ENCODE measurements around the gene TMEM131L. TPM values are rescaled to one million over a fixed set of nuclear protein-coding genes. Genes with fewer than 3 reads are reported as not detected.

The TMEM131L gene
- total RNA-seq, 3 donors from 2014 or later = 18.7 to 22.0 (median 19.5) TPM

DNA sequence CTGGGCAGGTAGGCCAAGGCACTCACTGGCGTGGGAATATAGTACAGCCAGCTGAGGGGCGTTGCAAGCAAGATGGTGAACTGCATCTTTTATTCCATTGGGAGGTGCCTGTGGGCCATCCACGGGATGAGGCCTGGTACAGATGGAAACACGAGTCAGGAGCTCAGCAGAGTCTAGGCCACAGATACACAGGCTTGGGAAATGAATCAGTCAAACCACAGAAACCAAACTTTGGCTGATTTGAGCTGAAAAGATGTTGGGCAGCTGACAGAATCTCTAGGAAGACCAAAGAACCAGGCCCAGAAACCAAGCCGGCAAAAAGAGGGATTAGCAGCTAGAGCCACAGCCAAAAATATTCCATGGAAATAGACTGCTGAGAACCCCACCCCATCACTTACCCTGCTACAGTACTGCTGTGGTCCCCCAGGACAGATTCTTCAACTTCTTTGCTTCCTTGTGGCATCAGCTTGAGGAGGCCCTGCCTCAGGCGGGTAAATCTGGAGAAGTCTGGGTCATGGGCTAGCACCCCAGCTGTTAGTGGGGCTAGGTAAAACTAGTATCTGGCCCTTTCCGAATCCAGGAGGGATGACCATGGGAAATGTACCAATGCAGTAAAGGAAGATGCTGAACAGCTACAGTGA is 75.4 kb downstream of the TMEM131L start:
- TF ChIP-seq POLR2AphosphoS5 (IDR thresholded peaks at IDR 0.05) (no peak), POLR2A (IDR thresholded peaks at IDR 0.05) (no peak), CTCF (IDR thresholded peaks at IDR 0.05) (no peak)
- intact Hi-C loops (cut with DNase I; ENCODE audit: low total_unique reads) = no loop called here
- Histone ChIP-seq H3K36me3 (no peaks in the 10 kb centered on the region), H3K27ac (no peak overlapping the region), H3K4me1 (no peaks in the 10 kb centered on the region), H3K9me3 (no peaks in the 10 kb centered on the region), H3K27me3 (no peaks in the 10 kb centered on the region), H3K4me3 (no peak overlapping the region)
- no peak for DNase-seq (ENCODE audit: low spot score in 2 of 2)

DNA sequence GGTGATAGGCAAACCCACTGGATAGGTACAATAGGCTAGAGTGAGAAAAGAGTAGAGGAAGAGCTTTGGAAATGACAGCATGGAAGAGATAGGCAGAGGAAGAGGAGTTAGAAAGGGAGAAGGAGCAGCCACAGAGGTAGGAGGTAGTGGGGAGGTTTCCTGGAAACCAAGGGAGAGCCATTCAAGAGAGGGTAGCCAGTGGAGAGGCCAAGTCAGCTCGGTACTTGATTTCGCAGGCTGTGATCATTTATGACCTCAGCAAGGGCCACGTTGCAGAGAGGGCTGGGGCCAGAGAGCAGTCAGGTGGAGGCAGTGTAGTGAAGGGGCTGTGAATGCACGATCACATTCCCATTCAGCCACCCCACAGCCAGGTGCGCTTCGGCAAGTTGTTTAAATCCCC is 76.0 kb downstream of the TMEM131L start:
- no peak overlapping the region for H3K27ac ChIP-seq
- DNase-seq (ENCODE audit: low spot score in 2 of 2) = no peak
- no peaks in the 10 kb centered on the region for H3K27me3 ChIP-seq
- H3K4me1 ChIP-seq = no peaks in the 10 kb centered on the region
- H3K36me3 ChIP-seq = no peaks in the 10 kb centered on the region
- intact Hi-C loops (cut with DNase I; ENCODE audit: low total_unique reads) = no loop called here
- no peaks in the 10 kb centered on the region for H3K9me3 ChIP-seq
- H3K4me3 ChIP-seq = no peak overlapping the region
- TF ChIP-seq POLR2A (IDR thresholded peaks at IDR 0.05) (no peak), CTCF (IDR thresholded peaks at IDR 0.05) (no peak), POLR2AphosphoS5 (IDR thresholded peaks at IDR 0.05) (no peak)

GRCh38 chr4:153542834-153543233 is 76.7 kb downstream of the TMEM131L start:
- Histone ChIP-seq H3K4me3 (no peak overlapping the region), H3K4me1 (no peaks in the 10 kb centered on the region), H3K36me3 (no peaks in the 10 kb centered on the region), H3K9me3 (no peaks in the 10 kb centered on the region), H3K27ac (no peak overlapping the region), H3K27me3 (no peaks in the 10 kb centered on the region)
- no peak for TF ChIP-seq POLR2AphosphoS5 (IDR thresholded peaks at IDR 0.05)
- no peak for TF ChIP-seq POLR2A (IDR thresholded peaks at IDR 0.05)
- no peak for TF ChIP-seq CTCF (IDR thresholded peaks at IDR 0.05)
- DNase-seq (ENCODE audit: low spot score in 2 of 2) = no peak
- intact Hi-C loops (cut with DNase I; ENCODE audit: low total_unique reads) = no loop called here

DNA sequence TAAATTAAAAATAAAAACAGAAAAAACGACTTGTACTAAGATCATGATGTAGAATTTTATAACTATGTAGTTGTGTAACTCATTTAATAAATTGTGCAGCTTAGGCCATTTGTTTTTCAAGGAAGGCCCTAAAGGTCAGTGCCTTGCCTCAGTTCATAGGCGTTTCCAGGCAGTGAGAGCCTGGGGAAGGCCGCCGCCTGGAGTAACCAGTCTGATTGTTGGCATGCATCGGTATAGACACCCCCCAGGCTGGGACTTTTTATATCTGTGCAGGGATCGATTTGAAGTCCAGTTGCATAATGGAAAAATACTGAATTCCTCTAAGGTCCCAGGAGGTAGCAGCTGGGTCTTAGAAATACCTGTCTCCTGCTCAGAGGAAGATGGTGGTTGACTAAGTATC is 77.2 kb downstream of the TMEM131L start:
- H3K4me1 ChIP-seq = no peaks in the 10 kb centered on the region
- H3K27ac ChIP-seq = no peak overlapping the region
- no peaks in the 10 kb centered on the region for H3K9me3 ChIP-seq
- H3K4me3 ChIP-seq = no peak overlapping the region
- H3K36me3 ChIP-seq = no peaks in the 10 kb centered on the region
- H3K27me3 ChIP-seq = no peaks in the 10 kb centered on the region
- intact Hi-C loops (cut with DNase I; ENCODE audit: low total_unique reads) = no loop called here
- TF ChIP-seq POLR2AphosphoS5 (IDR thresholded peaks at IDR 0.05) (no peak), POLR2A (IDR thresholded peaks at IDR 0.05) (no peak), CTCF (IDR thresholded peaks at IDR 0.05) (no peak)
- DNase-seq (ENCODE audit: low spot score in 2 of 2) = no peak

GRCh38 chr4:153545822-153546221 is 79.7 kb downstream of the TMEM131L start:
- no peaks in the 10 kb centered on the region for H3K36me3 ChIP-seq
- H3K27me3 ChIP-seq = no peaks in the 10 kb centered on the region
- DNase-seq (ENCODE audit: low spot score in 2 of 2) = no peak
- TF ChIP-seq CTCF (IDR thresholded peaks at IDR 0.05) (no peak), POLR2AphosphoS5 (IDR thresholded peaks at IDR 0.05) (no peak), POLR2A (IDR thresholded peaks at IDR 0.05) (no peak)
- intact Hi-C loops (cut with DNase I; ENCODE audit: low total_unique reads) = no loop called here
- H3K27ac ChIP-seq = no peak overlapping the region
- H3K9me3 ChIP-seq = no peaks in the 10 kb centered on the region
- no peak overlapping the region for H3K4me3 ChIP-seq
- no peaks in the 10 kb centered on the region for H3K4me1 ChIP-seq
